22Rv1 (cell line): ENCODE results near the gene WDR77.

ENCODE experiments used
- H3K27ac ChIP-seq: fragments of 450-650 bp; 2 replicates; pipeline ENCODE4 v1.5.1; 2017
- CTCF ChIP-seq: fragments of 450-650 bp; IDR thresholded peaks from 2 replicates; pipeline ENCODE4 v1.5.1; 2017; ENCODE audit warnings: mild to moderate bottlenecking
- ZFX ChIP-seq: fragments of 450-650 bp; IDR thresholded peaks from 2 replicates; pipeline ENCODE4 v1.6.1; 2017; ENCODE audit warnings: antibody characterized with exemption, borderline replicate concordance

WDR77 gene

DNA sequence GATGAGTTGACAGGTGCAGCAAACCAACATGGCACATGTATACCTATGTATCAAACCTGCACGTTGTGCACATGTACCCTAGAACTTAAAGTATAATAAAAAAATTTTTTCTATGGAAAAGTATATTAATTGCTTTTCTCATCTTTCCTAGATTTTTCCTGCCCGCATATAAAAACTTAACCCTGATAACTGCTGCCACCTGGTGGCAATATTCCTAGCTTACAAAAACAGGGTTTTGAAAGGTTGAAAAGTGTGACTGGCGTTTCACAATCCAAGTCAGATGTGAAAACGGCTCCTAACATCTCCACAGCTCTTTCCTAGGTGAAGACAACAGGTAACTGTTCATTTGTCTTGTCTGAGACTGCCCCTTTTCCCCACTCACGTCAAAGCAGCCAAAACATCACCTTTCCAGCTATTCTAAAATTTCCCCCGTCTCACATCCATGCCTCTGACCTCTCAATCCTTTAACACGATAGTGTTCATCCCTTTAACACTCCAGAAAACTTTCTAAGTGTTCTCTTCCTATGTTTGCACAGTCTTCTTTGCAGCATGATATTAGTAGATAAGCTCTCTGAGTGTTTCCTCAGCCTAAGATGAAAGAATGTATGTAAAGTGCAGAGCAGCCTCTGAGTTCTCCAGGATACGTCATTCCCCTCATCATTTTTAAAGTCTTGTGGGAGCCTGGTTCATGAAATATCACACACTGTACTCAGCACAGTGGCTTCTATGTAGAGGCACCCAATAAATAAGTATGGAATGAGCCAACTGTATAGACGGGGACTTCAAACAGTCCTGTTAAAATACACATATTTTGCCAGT, 49.1 kb downstream of the WDR77 start:
- no peak overlapping the region for H3K27ac ChIP-seq
- TF ChIP-seq CTCF (peak; percentile 81), ZFX (no peak)

- TF ChIP-seq ZFX: no peak
- no peak for TF ChIP-seq CTCF
- no peak overlapping the region for H3K27ac ChIP-seq
These were observed 56.6 kb downstream of the WDR77 start for GRCh38 chr1:111392460-111392945.

DNA sequence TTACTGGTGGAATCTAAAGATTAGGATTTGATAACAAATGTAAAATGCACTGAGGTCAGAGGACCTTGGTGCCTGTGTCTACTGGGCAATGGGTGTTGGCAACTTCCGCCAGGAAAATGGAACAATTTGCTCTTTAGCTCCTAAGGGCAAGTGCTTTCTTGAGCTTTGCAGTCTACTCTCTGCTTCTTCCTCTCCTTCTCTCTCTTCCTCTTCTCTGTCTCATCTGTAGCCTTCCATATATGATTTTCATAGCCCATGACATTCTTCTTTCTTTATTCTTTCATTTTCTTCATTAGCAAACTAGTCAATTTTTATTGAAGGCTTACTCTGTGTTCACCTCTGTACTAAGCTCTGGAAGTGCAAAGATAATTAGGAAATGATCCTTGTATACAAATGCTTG, 57.0 kb downstream of the WDR77 start:
- TF ChIP-seq ZFX (no peak), CTCF (no peak)

More for the DNA sequence above, 57.0 kb downstream of the WDR77 start:
- no peak overlapping the region for H3K27ac ChIP-seq
